HG02970 (cell line): ENCODE results near the gene HLTF.

ENCODE experiments used
- ATAC-seq: cut with Tn5 transposase; IDR thresholded peaks from one replicate; pipeline ENCODE4 v1.9.1; 2021; ENCODE audit warnings: mild to moderate bottlenecking, moderate library complexity, moderate number of reproducible peaks; ENCODE audit not compliant: unreplicated experiment, low FRiP score

The HLTF gene

GRCh38 chr3:149089395-149089794, 3.1 kb upstream of the HLTF start:
- ATAC-seq = no peak

DNA sequence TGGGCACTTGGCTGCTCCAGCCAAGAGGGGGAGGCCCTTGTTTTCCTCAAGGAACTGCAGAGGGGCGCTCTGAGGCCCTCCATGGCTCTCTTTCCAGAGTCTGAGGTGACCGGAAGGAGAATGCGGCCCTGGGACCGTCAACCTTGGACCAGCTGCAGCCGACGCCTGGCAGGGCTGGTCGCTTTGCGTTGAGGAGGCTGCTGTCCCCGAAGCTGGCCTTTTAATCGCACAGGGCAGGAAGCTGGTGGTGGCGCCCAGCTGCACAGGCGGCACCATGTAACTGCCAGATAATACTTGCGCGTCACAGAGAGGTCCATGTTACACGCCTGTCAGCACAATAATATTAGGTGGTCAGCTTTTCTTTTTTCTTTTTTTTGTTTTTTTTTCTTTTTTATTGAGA, 875 bp upstream of the HLTF start:
- no peak for ATAC-seq

DNA sequence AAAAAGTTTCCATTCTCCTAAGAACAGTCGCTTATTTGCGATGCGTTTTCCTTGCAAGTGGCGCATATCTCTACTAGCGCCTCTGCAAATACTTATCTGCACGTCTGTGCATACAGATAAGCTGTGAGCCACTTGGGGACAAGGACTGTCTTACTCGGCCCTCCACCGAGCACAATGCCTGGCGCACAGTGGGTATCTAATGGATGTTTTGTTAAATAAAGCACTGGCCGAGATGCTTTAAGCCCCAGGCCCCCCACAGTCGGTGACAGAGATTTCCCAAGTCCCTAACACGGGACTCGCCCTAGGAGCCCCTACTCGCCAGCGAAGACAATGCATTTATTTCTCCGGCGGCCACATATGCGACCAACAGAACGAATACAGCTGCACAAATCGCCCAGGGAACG, 503 bp downstream of the HLTF start:
- ATAC-seq = peak; percentile 23

DNA sequence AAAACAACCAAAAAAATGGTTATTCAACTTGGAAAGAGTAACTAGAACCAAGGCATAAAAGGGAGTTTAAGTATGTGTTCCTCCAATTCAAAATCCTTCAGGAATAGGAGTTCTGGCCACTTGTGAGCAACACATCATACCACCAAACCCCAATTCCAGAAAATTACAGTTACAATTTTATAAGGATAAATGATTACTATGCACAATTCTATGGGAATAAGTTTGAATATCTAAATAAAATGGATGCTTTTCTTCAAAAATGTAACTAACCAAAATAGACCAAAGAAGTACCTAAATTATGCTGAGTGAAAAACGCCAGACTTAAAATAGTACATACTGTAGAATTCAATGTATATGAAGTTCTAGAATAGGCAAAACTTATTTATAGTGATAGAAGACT, 4.6 kb downstream of the HLTF start:
- no peak for ATAC-seq

DNA sequence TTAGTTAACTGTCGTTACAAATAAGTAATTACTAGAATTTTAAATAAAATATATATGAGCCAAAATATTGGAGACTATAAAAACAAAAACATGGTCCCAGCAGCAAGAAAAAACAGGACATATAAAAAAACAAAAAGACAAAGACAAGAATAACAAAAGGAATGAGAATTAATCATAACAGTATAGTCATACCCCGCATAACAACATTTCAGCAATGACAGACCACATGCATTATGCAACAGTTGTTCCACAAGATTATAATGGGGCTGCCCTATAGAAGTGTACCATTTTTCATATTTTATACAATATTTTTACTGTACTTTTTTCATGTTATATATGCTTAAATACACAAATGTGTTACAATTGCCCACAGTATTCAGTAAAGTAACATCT, 5.6 kb downstream of the HLTF start:
- ATAC-seq = no peak

- ATAC-seq = no peak
Measured at GRCh38 chr3:149080011-149080698, 6.2 kb downstream of the HLTF start.

GRCh38 chr3:149077628-149078027, 8.7 kb downstream of the HLTF start:
- ATAC-seq = no peak

DNA sequence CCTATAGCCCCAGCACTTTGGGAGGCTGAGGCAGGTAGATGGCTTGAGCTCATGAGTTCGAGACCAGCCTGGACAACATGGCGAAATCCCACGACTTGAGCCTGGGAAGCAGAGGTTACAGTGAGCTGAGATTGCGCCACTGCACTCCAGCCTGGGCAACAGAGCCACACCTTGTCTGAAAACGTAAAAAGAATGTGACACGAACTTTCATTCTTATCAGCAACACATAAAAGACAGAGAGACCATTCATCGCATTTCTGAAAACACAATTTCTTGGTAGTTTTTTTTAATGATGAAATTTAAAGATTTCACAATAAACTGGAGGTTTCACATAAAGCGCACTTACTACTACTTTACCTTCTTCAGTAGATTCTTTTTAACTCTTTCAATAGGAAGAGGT, 18.4 kb downstream of the HLTF start:
- ATAC-seq = no peak

- no peak for ATAC-seq
Measured at GRCh38 chr3:149061776-149062175, 24.6 kb downstream of the HLTF start.

DNA sequence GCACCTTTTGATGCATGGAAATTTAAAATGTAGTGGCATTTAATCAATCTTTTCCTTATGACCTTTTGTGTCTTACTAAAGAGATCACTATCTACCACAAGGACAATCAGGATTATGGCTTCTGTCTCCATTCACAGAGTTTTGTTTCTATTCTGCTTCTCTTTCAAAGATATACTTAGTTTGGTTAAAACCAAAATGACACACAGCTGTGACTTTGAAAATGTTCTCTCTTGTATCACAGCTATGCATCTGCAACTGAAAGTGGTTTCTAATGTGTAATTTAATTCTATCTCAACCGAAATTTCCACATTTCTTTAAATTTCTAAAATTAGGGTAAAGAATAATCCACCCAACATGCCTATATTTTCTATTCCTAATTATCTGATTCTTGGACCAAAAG, 27.7 kb downstream of the HLTF start:
- no peak for ATAC-seq

GRCh38 chr3:149058198-149058597, 28.1 kb downstream of the HLTF start:
- ATAC-seq = no peak

DNA sequence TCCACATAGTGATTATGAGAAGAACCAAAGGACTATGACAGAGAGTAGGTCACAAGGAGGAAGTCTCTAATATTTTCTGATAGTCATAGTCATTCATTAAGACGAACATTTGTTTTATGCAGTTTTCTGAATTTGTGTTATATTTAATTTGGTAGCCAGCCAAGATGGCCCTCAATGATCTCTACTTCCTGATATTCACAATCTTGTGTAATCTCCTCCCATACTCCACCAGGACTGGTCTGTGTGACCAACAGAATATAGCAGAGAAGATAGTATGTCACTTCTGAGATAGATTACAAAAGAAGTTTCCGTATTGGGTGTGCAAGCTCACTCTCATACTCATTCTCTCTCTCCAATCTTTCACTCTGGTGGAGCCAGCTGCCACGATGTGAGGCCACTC, 30.8 kb downstream of the HLTF start:
- ATAC-seq = no peak

DNA sequence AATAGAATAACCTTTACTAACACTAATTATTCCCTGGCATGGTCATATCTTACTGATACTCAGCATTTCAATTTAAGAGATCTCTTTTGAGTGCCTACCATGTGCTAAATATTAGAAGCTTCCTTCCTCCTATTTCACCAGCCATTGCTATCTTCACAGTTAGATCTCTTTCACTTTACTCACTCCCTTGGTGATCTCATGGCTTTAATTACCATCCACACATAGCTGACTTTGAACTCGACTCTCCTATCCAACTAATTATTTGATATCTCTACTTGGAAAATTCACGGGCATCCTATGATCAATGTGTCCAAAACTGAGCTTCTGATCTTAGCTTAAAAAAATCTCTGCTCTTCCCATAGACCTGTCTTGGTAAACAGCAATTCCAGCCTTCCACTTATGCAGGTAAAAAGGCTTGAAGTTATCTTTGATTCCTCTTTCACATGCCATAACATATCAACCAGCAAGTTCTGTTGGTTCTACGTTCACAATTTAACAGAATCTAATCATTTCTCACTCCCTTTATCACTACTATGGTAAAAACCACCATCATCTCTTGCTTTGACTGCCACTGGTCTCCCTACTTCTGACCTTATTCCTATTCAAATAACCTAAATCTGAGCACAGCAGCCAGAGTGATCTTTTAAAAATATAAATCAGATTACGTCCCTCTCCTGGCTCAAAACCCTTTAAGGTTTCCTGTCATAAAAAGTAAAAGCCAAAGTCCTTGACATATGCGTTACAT, 41.8 kb downstream of the HLTF start:
- ATAC-seq = no peak

GRCh38 chr3:149042789-149043386, 43.4 kb downstream of the HLTF start:
- peak; percentile 59 for ATAC-seq

DNA sequence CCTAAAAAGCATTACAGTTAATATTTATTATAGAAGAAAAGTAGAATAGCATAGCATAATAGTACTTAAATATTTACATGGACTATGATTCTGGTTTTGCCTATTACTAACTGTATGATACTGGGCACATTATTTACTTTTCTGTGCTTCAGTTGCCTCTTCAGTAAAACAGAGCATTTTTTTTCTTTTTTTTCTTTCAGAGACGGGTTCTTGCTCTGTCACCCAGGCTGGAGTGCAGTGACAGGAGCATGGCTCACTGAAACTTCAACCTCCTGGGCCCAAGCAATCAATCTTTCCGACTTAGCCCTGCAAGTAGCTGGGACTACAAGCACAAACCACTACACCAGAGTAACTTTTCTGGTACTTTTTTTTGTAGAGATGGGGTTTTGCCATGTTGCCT, 48.0 kb downstream of the HLTF start:
- no peak for ATAC-seq

GRCh38 chr3:149037684-149038083, 48.6 kb downstream of the HLTF start:
- no peak for ATAC-seq

DNA sequence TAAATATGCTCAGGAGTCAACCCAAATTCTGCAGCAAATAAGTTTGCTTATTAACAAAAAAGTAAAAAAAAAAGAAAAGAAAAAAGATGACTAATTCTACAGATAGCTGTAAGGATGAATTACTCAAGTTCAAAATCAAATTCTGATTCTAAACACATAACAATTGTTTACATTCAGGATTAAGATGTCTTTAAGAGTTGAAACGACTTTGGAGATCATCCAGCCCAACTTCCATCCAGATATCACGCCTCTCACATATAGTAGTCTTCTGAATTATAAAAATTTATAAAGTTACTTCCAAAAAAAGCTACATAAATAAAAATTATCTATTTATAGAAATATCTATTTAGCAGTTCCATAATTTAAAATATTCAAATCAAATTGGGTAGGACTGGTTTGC, 55.2 kb downstream of the HLTF start:
- no peak for ATAC-seq

GRCh38 chr3:149026718-149027117, 59.6 kb downstream of the HLTF start:
- no peak for ATAC-seq

DNA sequence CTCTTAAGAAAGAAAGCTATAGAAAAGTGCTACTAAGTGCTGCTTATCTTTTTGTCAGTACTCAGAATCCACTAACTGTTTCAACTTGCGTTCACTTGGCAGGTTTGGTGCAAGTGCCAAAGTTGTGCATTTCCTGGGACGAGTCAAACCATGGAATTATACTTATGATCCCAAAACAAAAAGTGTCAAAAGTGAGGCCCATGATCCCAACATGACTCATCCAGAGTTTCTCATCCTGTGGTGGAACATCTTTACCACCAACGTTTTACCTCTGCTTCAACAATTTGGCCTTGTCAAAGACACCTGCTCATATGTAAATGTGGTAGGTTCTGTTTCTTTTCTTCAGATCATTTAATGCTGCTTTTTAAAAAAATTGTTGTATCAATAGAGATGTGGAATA, 62.4 kb downstream of the HLTF start:
- ATAC-seq = no peak

DNA sequence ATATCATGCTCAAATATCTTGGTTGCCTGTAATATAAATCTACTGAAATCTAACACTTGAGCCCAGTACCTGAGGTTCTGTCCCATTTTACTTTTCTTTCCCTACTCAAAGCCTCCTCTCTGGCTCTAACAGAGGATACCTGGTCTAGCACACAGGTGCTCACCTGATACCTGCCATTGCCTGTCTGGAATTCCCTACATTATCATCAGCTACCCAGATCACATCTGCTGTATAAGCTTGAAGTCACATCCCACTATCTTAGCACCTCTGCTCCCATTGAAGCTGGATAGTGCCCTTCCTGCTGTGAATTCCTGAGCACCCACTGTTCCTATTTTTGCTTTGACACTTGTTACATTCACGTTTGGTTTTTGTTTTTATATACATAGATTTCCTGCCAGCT, 64.5 kb downstream of the HLTF start:
- no peak for ATAC-seq

DNA sequence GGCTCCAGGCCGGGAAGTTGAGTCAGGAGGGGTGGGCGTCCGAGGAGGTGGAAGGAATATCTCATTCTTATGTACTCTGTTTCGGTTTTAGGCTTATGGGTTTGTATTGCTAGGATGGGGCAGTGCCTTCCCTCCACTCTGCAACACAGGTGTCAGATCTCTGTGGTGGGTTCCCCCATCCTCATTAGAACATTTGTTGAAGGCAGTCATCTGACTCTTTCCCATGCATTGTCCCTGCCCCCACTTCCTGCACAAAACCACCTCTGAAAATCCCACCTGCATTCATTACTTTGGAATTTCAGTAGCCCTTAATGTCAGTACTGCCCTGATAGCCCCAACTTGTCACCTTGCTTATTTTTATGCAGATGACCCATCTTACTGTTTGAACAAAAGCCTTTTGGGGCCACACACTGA, 65.5 kb downstream of the HLTF start:
- ATAC-seq = no peak
